PC-9 (cell line): ENCODE results near the gene SNX13. TPM values are rescaled to one million over a fixed set of nuclear protein-coding genes. Genes with fewer than 3 reads are reported as not detected.

ENCODE experiments used
- BruUV-seq: library from RNA; stranded (reverse); fragments of 400-500 nt; replicated peaks from 2 replicates; lab custom pipeline; 2021; lab: Mats Ljungman, UMichigan
- CTCF ChIA-PET: fragments of 300-600 bp; sonication (Branson Sonifier 250); formaldehyde crosslinking; loops from one replicate; lab custom pipeline; 2022; ENCODE audit warnings: antibody characterized with exemption; lab: Charles Lee
- POLR2A ChIA-PET: fragments of 300-600 bp; sonication (Branson Sonifier 250); formaldehyde crosslinking; loops from one replicate; lab custom pipeline; 2022; ENCODE audit warnings: antibody characterized with exemption; ENCODE audit not compliant: unreplicated experiment; lab: Charles Lee
- DNase-seq, 2 experiments: peaks; one replicate each; pipeline versions ENCODE4 v3.0.0 to v3.0.0-alpha.2; 2015 to 2022; ENCODE audit warnings: mixed read lengths in 1 of 2
- H2AFZ ChIP-seq: fragments of 200-600 bp; sonication (generic); 2 replicates; pipeline ENCODE4 v1.8.1; 2017; ENCODE audit warnings: antibody characterized with exemption
- H3F3A ChIP-seq: fragments of 200-600 bp; sonication (generic); 2 replicates; pipeline ENCODE4 v1.8.1; 2017; ENCODE audit warnings: antibody characterized with exemption, mild to moderate bottlenecking, low read depth; ENCODE audit not compliant: insufficient read depth
- H3K27ac ChIP-seq: fragments of 200-600 bp; sonication (generic); 2 replicates; pipeline ENCODE4 v1.6.1; 2016; ENCODE audit warnings: mixed run types
- H3K27me3 ChIP-seq: fragments of 200-600 bp; sonication (generic); 2 replicates; pipeline ENCODE4 v1.6.1; 2016; ENCODE audit warnings: low read depth, mixed run types; ENCODE audit not compliant: insufficient read depth
- H3K36me3 ChIP-seq: fragments of 200-600 bp; sonication (generic); 2 replicates; pipeline ENCODE4 v1.6.1; 2016; ENCODE audit warnings: low read depth, mixed run types
- H3K4me1 ChIP-seq: fragments of 200-600 bp; sonication (generic); replicated peaks from 2 replicates; pipeline ENCODE4 v1.6.1; 2016; ENCODE audit warnings: mixed run types; ENCODE audit not compliant: insufficient read depth
- H3K4me2 ChIP-seq: fragments of 200-600 bp; sonication (generic); 2 replicates; pipeline ENCODE4 v1.6.1; 2017; ENCODE audit warnings: mixed run types
- H3K4me3 ChIP-seq: fragments of 200-600 bp; sonication (generic); 2 replicates; pipeline ENCODE4 v1.6.1; 2016; ENCODE audit warnings: mixed run types
- H3K79me2 ChIP-seq: fragments of 200-600 bp; sonication (generic); 2 replicates; pipeline ENCODE4 v1.6.1; 2017; ENCODE audit warnings: low read depth, mixed run types
- H3K9me2 ChIP-seq: fragments of 200-600 bp; sonication (generic); 2 replicates; pipeline ENCODE4 v1.8.1; 2017; ENCODE audit warnings: mild to moderate bottlenecking; ENCODE audit not compliant: insufficient read depth
- H3K9me3 ChIP-seq: fragments of 200-600 bp; sonication (generic); 2 replicates; pipeline ENCODE4 v1.8.1; 2016; ENCODE audit warnings: low read depth; ENCODE audit not compliant: insufficient read depth
- H4K20me1 ChIP-seq: fragments of 200-600 bp; sonication (generic); 2 replicates; pipeline ENCODE4 v1.8.1; 2017; ENCODE audit not compliant: insufficient read depth
- CTCF ChIP-seq: fragments of 200-600 bp; sonication (generic); conservative IDR thresholded peaks from 2 replicates; pipeline ENCODE4 v1.6.1; 2017; ENCODE audit warnings: mixed run types, antibody characterized with exemption, mild to moderate bottlenecking, moderate library complexity
- EZH2 ChIP-seq: fragments of 200-600 bp; sonication (generic); IDR thresholded peaks from 2 replicates; pipeline ENCODE4 v1.8.0; 2017; ENCODE audit warnings: antibody characterized with exemption, low read depth
- intact Hi-C: fragments of 100-400 bp; cut with micrococcal nuclease; formaldehyde crosslinking; loops from one replicate; pipeline ENCODE4 v1.10.0; 2022; ENCODE audit not compliant: unreplicated experiment
- total RNA-seq: library from RNA; stranded (reverse); gene quantifications from 2 replicates; pipeline ENCODE4 v1.2.3, GENCODE V29; 2021

The SNX13 gene
- total RNA-seq, 1 experiment from 2014 or later: 56.3 TPM

GRCh38 chr7:17832820-17833355, 107.4 kb downstream of the SNX13 start:
- ChIA-PET CTCF (no interaction called here), POLR2A (no interaction called here)
- Histone ChIP-seq H3K4me1 (peaks cover 13% of the 10 kb centered on the region), H3K27ac (no peak overlapping the region), H3K79me2 (no peaks in the 10 kb centered on the region), H3K4me3 (no peak overlapping the region), H3K9me2 (peaks cover 5% of the 10 kb centered on the region; the same call in 1 of the 2 replicates), H3F3A (no peaks in the 10 kb centered on the region; the same call in 1 of the 2 replicates), H3K36me3 (peaks cover 28% of the 10 kb centered on the region; the same call in 1 of the 2 replicates), H3K4me2 (no peak overlapping the region), H2AFZ (no peak overlapping the region), H3K9me3 (peaks cover 9% of the 10 kb centered on the region; the same call in 1 of the 2 replicates), H3K27me3 (no peaks in the 10 kb centered on the region), H4K20me1 (no peaks in the 10 kb centered on the region)
- intact Hi-C loops: no loop called here
- DNase-seq: no peak
- TF ChIP-seq CTCF: no peak
- no peak for TF ChIP-seq EZH2
- no TSS peak for BruUV-seq

- intact Hi-C loops: no loop called here
- H3K9me3 ChIP-seq: peaks cover 9% of the 10 kb centered on the region; the same call in 1 of the 2 replicates
- CTCF ChIA-PET: no interaction called here
- H3K4me1 ChIP-seq: peaks cover 13% of the 10 kb centered on the region
- peaks cover 5% of the 10 kb centered on the region; the same call in 1 of the 2 replicates for H3K9me2 ChIP-seq
- no TSS peak for BruUV-seq
- H3K36me3 ChIP-seq: peaks cover 29% of the 10 kb centered on the region; the same call in 1 of the 2 replicates
- POLR2A ChIA-PET: no interaction called here
- H3F3A ChIP-seq: no peaks in the 10 kb centered on the region; the same call in 1 of the 2 replicates
- no peak overlapping the region for H3K27ac ChIP-seq
- H3K4me3 ChIP-seq: no peak overlapping the region
- no peaks in the 10 kb centered on the region for H3K27me3 ChIP-seq
- H3K79me2 ChIP-seq: no peaks in the 10 kb centered on the region
- no peak overlapping the region for H3K4me2 ChIP-seq
- no peak for DNase-seq
- no peaks in the 10 kb centered on the region for H4K20me1 ChIP-seq
- H2AFZ ChIP-seq: no peak overlapping the region
- TF ChIP-seq CTCF: no peak
- TF ChIP-seq EZH2: no peak
These were observed 108.1 kb downstream of the SNX13 start for GRCh38 chr7:17832242-17832641.

GRCh38 chr7:17830206-17830605, 110.1 kb downstream of the SNX13 start:
- intact Hi-C loops: no loop called here
- TF ChIP-seq CTCF: no peak
- no peak for TF ChIP-seq EZH2
- H3K27ac ChIP-seq: no peak overlapping the region
- no peaks in the 10 kb centered on the region for H3K27me3 ChIP-seq
- no peaks in the 10 kb centered on the region for H3K79me2 ChIP-seq
- DNase-seq: no peak
- H3K4me1 ChIP-seq: peaks cover 13% of the 10 kb centered on the region
- no peak overlapping the region for H3K4me2 ChIP-seq
- no peak overlapping the region for H2AFZ ChIP-seq
- H3K36me3 ChIP-seq: peaks cover 26% of the 10 kb centered on the region; the same call in 1 of the 2 replicates
- peaks cover 5% of the 10 kb centered on the region; the same call in 1 of the 2 replicates for H3K9me2 ChIP-seq
- CTCF ChIA-PET: interaction anchor here (0.7 kb wide), 1 partner anchor 503 kb away, joined by 5 read pairs; no protein-coding TSS in a partner anchor
- POLR2A ChIA-PET: no interaction called here
- no peaks in the 10 kb centered on the region; the same call in 1 of the 2 replicates for H3F3A ChIP-seq
- no peaks in the 10 kb centered on the region for H4K20me1 ChIP-seq
- no peak overlapping the region for H3K4me3 ChIP-seq
- no TSS peak for BruUV-seq
- H3K9me3 ChIP-seq: peaks cover 9% of the 10 kb centered on the region; the same call in 1 of the 2 replicates
